Psoas muscle (tissue), 8 donors: ENCODE results near the gene PGAP6. TPM values are rescaled to one million over a fixed set of nuclear protein-coding genes. Genes with fewer than 3 reads are reported as not detected.

Experiments used
- ATAC-seq, 4 donors: fragments of 200-7000 bp; cut with Tn5 transposase; one replicate each; pipeline ENCODE4 v1.9.1; 2020; ENCODE audit warnings: moderate library complexity in 3 of 4, mild to moderate bottlenecking in 2 of 4
- DNase-seq, 2 donors: peaks; one replicate each; pipeline ENCODE4 v3.0.0-alpha.2; 2020
- H3K27ac ChIP-seq: fragments of 200-600 bp; one replicate; pipeline ENCODE4 v1.8.0; 2022
- H3K27me3 ChIP-seq, 3 donors: fragments of 200-600 bp in 1 of 3; one replicate each; pipeline versions ENCODE4 v1.6.1 to v1.8.0; 2013 to 2022; ENCODE audit warnings: low read length in 2 of 3, mild to moderate bottlenecking in 2 of 3, moderate library complexity in 1 of 3; ENCODE audit not compliant: insufficient read depth in 3 of 3
- H3K36me3 ChIP-seq, 2 donors: fragments of 200-600 bp in 1 of 2; one replicate each; pipeline versions ENCODE4 v1.6.1 to v1.8.0; 2013 to 2022; ENCODE audit warnings: low read depth in 1 of 2, mild to moderate bottlenecking in 1 of 2, moderate library complexity in 1 of 2; ENCODE audit not compliant: insufficient read depth in 1 of 2
- H3K4me1 ChIP-seq: fragments of 200-600 bp; one replicate; pipeline ENCODE4 v1.8.0; 2022
- H3K4me3 ChIP-seq: fragments of 200-600 bp; one replicate; pipeline ENCODE4 v1.8.0; 2022; ENCODE audit warnings: mild to moderate bottlenecking
- H3K9me3 ChIP-seq: fragments of 200-600 bp; one replicate; pipeline ENCODE4 v1.8.0; 2022
- WGBS, 3 donors: extraction: QIAGEN DNeasy Blood & Tissue Kit; methylation state at CpG; one replicate each; pipeline versions ENCODE4 v1.1.6 to v1.1.7; 2013; 5-methylcytosine and 5-hydroxymethylcytosine counted together
- intact Hi-C, 2 donors: fragments of 100-400 bp; cut with DNase I; formaldehyde crosslinking; loops; one replicate each; pipeline versions ENCODE4 v1.11.0 to v1.14.2; 2022
- polyA plus RNA-seq, 3 donors: library from polyadenylated mRNA; stranded (reverse); fragments of 200-250 nt; gene quantifications; one replicate each; pipeline ENCODE4 v1.2.3, GENCODE V29; 2013
- total RNA-seq, 4 donors: library from RNA; stranded (reverse); fragmentation: NEBNext Ultra II Directional in 2 of 4; extraction: Animal tissue kit (Norgen Biotek cat#: 25700) in 2 of 4; gene quantifications; one replicate each; pipeline versions ENCODE4 v1.2.1 to v1.2.4, GENCODE V29; 2021 to 2023
- TF ChIP-seq, protein P1 (sequence below): fragments of 200-600 bp; IDR thresholded peaks from one replicate; pipeline ENCODE4 v1.8.0; 2022; ENCODE audit warnings: antibody characterized with exemption
- donor health status: healthy with polysubstance abuse.
- donor health status: DM: no; HTN: no; CAD: no; lungs with moderate emphysema.
- donor health status: Bipolar disorder and iron deficiency.
- donor health status: healthy.
- donor health status: DM: yes; HTN: yes; CAD: no.
- donor health status: DM: no; HTN: no; CAD: no.
- donor health status: DM: no; HTN: no; CAD: no.
- donor health status: DM: yes; HTN: yes; CAD: no.

The PGAP6 gene
- total and polyA plus RNA-seq, 7 donors = 26.0 to 46.9 (median 33.8) TPM

DNA sequence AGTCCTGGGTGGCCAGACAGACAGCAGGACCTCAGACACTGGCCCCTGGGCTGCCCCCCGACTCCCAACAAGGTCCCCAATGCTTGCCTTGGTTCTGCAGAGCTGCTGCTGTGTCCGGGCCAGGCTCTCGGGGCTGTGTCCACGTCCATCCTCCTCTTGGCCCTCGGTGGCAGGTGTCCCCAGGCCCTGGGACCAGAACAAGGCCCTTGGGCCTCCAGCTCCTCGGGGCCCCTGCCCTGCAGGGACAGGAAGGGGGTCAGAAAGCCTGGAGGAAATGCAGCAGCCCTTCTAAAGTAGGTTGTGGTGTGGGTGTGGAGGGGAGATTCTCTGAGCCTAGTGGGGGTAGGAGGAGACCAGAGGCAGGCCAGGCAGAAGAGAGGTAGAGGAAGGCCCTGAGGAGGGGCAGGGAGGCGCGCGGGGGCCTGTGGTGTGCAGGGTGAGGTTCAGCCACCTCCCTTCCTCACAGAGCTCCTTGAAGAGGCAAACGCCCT, 26.8 kb downstream of the PGAP6 start:
- 86 to 90% (median 88%) methylated on average over 7 to 10 of the region's 10 CpGs for WGBS, 3 donors
- Histone ChIP-seq H3K4me3 (no peak overlapping the region), H3K4me1 (peaks cover 11% of the 10 kb centered on the region), H3K36me3 (peaks cover 0 to 11% of the 10 kb centered on the region in 2 donors), H3K27me3 (no peaks in the 10 kb centered on the region), H3K9me3 (no peaks in the 10 kb centered on the region), H3K27ac (no peak overlapping the region)
- TF ChIP-seq, protein P1, sequence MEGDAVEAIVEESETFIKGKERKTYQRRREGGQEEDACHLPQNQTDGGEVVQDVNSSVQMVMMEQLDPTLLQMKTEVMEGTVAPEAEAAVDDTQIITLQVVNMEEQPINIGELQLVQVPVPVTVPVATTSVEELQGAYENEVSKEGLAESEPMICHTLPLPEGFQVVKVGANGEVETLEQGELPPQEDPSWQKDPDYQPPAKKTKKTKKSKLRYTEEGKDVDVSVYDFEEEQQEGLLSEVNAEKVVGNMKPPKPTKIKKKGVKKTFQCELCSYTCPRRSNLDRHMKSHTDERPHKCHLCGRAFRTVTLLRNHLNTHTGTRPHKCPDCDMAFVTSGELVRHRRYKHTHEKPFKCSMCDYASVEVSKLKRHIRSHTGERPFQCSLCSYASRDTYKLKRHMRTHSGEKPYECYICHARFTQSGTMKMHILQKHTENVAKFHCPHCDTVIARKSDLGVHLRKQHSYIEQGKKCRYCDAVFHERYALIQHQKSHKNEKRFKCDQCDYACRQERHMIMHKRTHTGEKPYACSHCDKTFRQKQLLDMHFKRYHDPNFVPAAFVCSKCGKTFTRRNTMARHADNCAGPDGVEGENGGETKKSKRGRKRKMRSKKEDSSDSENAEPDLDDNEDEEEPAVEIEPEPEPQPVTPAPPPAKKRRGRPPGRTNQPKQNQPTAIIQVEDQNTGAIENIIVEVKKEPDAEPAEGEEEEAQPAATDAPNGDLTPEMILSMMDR = no peak
- DNase-seq (no peak), ATAC-seq (no peak)
- intact Hi-C loops = loop anchor here (5.0 to 10.0 kb wide), 3 partner anchors 128 to 238 kb away; partner anchors contain the start of gene LUC7L (in 2 of the 2)

GRCh38 chr16:354291-354881, 27.4 kb downstream of the PGAP6 start:
- Histone ChIP-seq H3K4me3 (no peak overlapping the region), H3K36me3 (peaks cover 0 to 11% of the 10 kb centered on the region in 2 donors), H3K27me3 (no peaks in the 10 kb centered on the region), H3K4me1 (peaks cover 11% of the 10 kb centered on the region), H3K27ac (no peak overlapping the region), H3K9me3 (no peaks in the 10 kb centered on the region)
- TF ChIP-seq, protein P1 = no peak
- DNase-seq (peak in 1 of 2 donors; percentile 50), ATAC-seq (no peak)
- 85 to 90% (median 89%) methylated on average over 12 of the region's 12 CpGs for WGBS, 3 donors
- intact Hi-C loops = loop anchor here in 1 of 2 donors (5.0 to 10.0 kb wide), 2 partner anchors 127 to 150 kb away; partner anchors contain the start of gene LUC7L

GRCh38 chr16:353404-354290, 28.1 kb downstream of the PGAP6 start:
- Histone ChIP-seq H3K4me3 (peak overlapping the region; percentile 63), H3K9me3 (no peaks in the 10 kb centered on the region), H3K36me3 (peaks cover 0 to 11% of the 10 kb centered on the region in 2 donors), H3K4me1 (peaks cover 11% of the 10 kb centered on the region), H3K27ac (peak overlapping the region; percentile 53), H3K27me3 (no peaks in the 10 kb centered on the region)
- DNase-seq (no peak), ATAC-seq (peak in 2 of 4 donors; percentile 0 to 6)
- 60 to 67% (median 63%) methylated on average over 23 to 25 of the region's 25 CpGs for WGBS, 3 donors
- TF ChIP-seq, protein P1 = no peak
- intact Hi-C loops = loop anchor here in 1 of 2 donors (5.0 to 10.0 kb wide), 2 partner anchors 126 to 149 kb away; partner anchors contain the start of gene LUC7L

DNA sequence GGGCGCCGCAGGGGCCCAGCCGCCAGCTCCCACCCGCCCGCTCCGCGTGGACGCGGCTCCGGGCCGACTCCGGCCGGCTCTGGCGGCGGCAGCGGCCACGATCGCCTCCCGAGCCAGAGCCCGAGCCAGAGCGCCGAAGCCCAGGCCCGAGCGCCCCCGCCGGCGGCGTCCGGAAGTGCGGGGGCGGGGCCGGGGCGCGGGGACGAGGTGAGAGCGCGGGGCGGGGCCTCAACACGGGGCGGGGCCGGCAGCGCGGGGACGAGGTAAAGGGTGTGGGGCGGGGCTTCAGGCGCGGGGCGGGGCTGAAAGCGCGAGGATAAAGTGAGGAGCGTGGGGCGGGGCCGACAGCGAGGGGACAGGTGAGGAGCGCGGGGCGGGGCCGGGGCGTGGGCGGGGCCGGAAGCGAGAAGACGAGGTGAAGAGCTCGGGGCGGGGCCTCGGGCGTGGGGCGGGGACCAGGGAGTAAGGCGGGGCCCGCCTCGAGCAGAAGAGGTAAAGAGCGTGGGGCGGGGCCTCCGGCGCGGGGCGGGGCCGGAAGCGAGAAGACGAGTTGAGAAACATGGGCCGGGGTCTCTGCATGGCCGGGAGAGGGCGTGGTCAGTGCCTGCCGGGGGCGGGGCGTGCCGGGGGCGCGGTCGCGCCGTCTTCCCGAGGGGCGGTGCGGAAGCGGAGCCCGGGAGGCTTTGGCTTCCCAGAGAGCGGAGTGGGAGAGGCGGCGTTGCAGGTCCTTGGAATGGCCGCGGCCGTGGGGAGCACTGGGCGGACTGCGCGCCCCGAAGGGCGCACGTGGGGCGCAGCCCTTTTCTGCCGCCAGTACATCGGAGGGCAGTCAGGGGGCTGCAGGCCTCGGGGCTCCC, 29.0 kb downstream of the PGAP6 start, which contains the start of gene AXIN1:
AXIN1 (minus strand) TSS at position 177 of the 857 bp plus-strand sequence. CDS start 5,698 bp downstream, outside the sequence.
- ATAC-seq (peak; percentile 92 to 95 (median 93)), DNase-seq (peak; percentile 99 to 100)
- H3K9me3 ChIP-seq = no peaks in the 10 kb centered on the region
- peak within 1 kb of the TSS; percentile 79 for H3K4me3 ChIP-seq
- H3K27me3 ChIP-seq = no peaks in the 10 kb centered on the region
- intact Hi-C loops = loop anchor here in 1 of 2 donors (5.0 to 10.0 kb wide), 2 partner anchors 125 to 148 kb away; partner anchors contain the start of gene LUC7L
- 1 to 9% (median 3%) methylated on average over 8 to 113 of the region's 113 CpGs for WGBS, 3 donors
- peaks cover 11% of the 10 kb centered on the region for H3K4me1 ChIP-seq
- H3K27ac ChIP-seq = peak within 1 kb of the TSS; percentile 76
- TF ChIP-seq, protein P1 = peak; percentile 47
- peaks cover 0 to 11% of the 10 kb centered on the region in 2 donors for H3K36me3 ChIP-seq
